ENCODE results near the gene ANXA11.
"Not testable (repeated sequence)": the region's sequence is repeated elsewhere in the genome, so short reads cannot be mapped to it uniquely, and the experiment has no call there.

- TF ChIP-seq EZH2 (IDR thresholded peaks at IDR 0.05); EZH2phosphoT487 (IDR thresholded peaks at IDR 0.05; ENCODE audit: borderline replicate concordance); POLR2AphosphoS5 (IDR thresholded peaks at IDR 0.05; ENCODE audit: low read depth, low read length); EGR1 (IDR thresholded peaks at IDR 0.05; ENCODE audit: low read depth); ZNF274 (IDR thresholded peaks at IDR 0.05; ENCODE audit: low read depth, low read length); CBX3 (IDR thresholded peaks at IDR 0.05; ENCODE audit: low read depth); REST (IDR thresholded peaks at IDR 0.05; ENCODE audit: low read depth): not testable (repeated sequence)
- TF ChIP-seq, protein P1, sequence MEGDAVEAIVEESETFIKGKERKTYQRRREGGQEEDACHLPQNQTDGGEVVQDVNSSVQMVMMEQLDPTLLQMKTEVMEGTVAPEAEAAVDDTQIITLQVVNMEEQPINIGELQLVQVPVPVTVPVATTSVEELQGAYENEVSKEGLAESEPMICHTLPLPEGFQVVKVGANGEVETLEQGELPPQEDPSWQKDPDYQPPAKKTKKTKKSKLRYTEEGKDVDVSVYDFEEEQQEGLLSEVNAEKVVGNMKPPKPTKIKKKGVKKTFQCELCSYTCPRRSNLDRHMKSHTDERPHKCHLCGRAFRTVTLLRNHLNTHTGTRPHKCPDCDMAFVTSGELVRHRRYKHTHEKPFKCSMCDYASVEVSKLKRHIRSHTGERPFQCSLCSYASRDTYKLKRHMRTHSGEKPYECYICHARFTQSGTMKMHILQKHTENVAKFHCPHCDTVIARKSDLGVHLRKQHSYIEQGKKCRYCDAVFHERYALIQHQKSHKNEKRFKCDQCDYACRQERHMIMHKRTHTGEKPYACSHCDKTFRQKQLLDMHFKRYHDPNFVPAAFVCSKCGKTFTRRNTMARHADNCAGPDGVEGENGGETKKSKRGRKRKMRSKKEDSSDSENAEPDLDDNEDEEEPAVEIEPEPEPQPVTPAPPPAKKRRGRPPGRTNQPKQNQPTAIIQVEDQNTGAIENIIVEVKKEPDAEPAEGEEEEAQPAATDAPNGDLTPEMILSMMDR (IDR thresholded peaks at IDR 0.05 in 2 of 3, conservative IDR thresholded peaks at IDR 0.05 in 1 of 3; ENCODE audit: borderline replicate concordance in 1 of 3, insufficient read depth in 1 of 3, low read depth in 2 of 3, low read length in 2 of 3) = not testable (repeated sequence)
These were observed 29.2 kb upstream of the ANXA11 start for GRCh38 chr10:80234331-80235235.

Data from HCT116 (cell line).